Lung (tissue), 12 donors: ENCODE measurements around the gene DBN1. TPM values are rescaled to one million over a fixed set of nuclear protein-coding genes. Genes with fewer than 3 reads are reported as not detected.

Source experiments
- ATAC-seq: fragments of 200-7000 bp; cut with Tn5 transposase; one replicate; pipeline ENCODE4 v1.9.1; 2020; ENCODE audit warnings: moderate number of reproducible peaks; ENCODE audit not compliant: insufficient read depth, low FRiP score
- DNase-seq, 3 donors: peaks; one replicate each; pipeline ENCODE4 v3.0.0-alpha.2; 2013 to 2017
- H3K27ac ChIP-seq, 2 donors: one replicate each; pipeline ENCODE4 v1.5.1; 2013; ENCODE audit warnings: mild to moderate bottlenecking in 2 of 2, moderate library complexity in 2 of 2, control low read depth in 1 of 2, inconsistent platforms in 1 of 2, low read depth in 1 of 2, low read length in 1 of 2
- H3K27me3 ChIP-seq, 3 donors: one replicate each; pipeline ENCODE4 v1.5.1; 2013; ENCODE audit warnings: low read length in 2 of 3; ENCODE audit not compliant: control insufficient read depth in 3 of 3, insufficient read depth in 3 of 3
- H3K36me3 ChIP-seq, 4 donors: one replicate each; pipeline ENCODE4 v1.5.1; 2013; ENCODE audit warnings: low read length in 4 of 4, mild to moderate bottlenecking in 1 of 4, moderate library complexity in 1 of 4; ENCODE audit not compliant: control insufficient read depth in 4 of 4, insufficient read depth in 4 of 4
- H3K4me1 ChIP-seq, 5 donors: one replicate each; pipeline ENCODE4 v1.5.1; 2013; ENCODE audit warnings: low read length in 5 of 5, mild to moderate bottlenecking in 2 of 5, moderate library complexity in 1 of 5; ENCODE audit not compliant: control insufficient read depth in 5 of 5, insufficient read depth in 5 of 5
- H3K4me3 ChIP-seq: one replicate; pipeline ENCODE4 v1.5.1; 2013; ENCODE audit warnings: mild to moderate bottlenecking, control low read depth, moderate library complexity
- H3K9ac ChIP-seq, 2 donors: one replicate each; pipeline ENCODE4 v1.5.1; 2013; ENCODE audit warnings: low read length in 2 of 2, control low read depth in 1 of 2; ENCODE audit not compliant: insufficient read depth in 1 of 2
- H3K9me3 ChIP-seq, 4 donors: one replicate each; pipeline ENCODE4 v1.5.1; 2013; ENCODE audit warnings: low read length in 3 of 4, mild to moderate bottlenecking in 1 of 4, moderate library complexity in 1 of 4; ENCODE audit not compliant: control insufficient read depth in 4 of 4, insufficient read depth in 3 of 4
- CTCF ChIP-seq: IDR thresholded peaks from 2 replicates; pipeline ENCODE4 v1.5.1; 2012; ENCODE audit warnings: mild to moderate bottlenecking; ENCODE audit errors: control extremely low read depth, extremely low read depth
- WGBS, 2 donors: extraction: QIAGEN DNeasy Blood & Tissue Kit; methylation state at CpG; one replicate each; pipeline ENCODE4 v1.1.7; 2013; 5-methylcytosine and 5-hydroxymethylcytosine counted together
- polyA plus RNA-seq, 2 donors: library from polyadenylated mRNA; stranded (reverse); fragments of 200-250 nt; gene quantifications; one replicate each; pipeline ENCODE4 v1.2.1, GENCODE V29; 2013
- total RNA-seq, 2 donors: library from RNA; depleted of rRNA in 1 of 2; stranded (reverse); fragments of >200 nt in 1 of 2; gene quantifications; one replicate each; pipeline ENCODE4 v1.2.1, GENCODE V29; 2014 to 2021
- donor health status: control.
- donor health status: control.
- donor health status: Bipolar disorder and iron deficiency.
- donor health status: healthy.
- donor health status: DM: yes; HTN: yes; CAD: no.

Gene DBN1
- total and polyA plus RNA-seq, 4 donors = 18.7 to 38.3 (median 30.3) TPM

GRCh38 chr5:177430972-177431316 lies 42.5 kb downstream of the DBN1 start:
- Histone ChIP-seq H3K9ac (no peak overlapping the region), H3K4me1 (peaks cover 0 to 24% (median 9%) of the 10 kb centered on the region in 5 donors)

GRCh38 chr5:177430140-177430951 lies 43.1 kb downstream of the DBN1 start:
- peaks cover 0 to 28% (median 12%) of the 10 kb centered on the region in 5 donors for H3K4me1 ChIP-seq
- H3K36me3 ChIP-seq = peaks cover 0 to 50% (median 18%) of the 10 kb centered on the region in 4 donors
- no peak for TF ChIP-seq CTCF
- H3K9ac ChIP-seq = no peak overlapping the region
- peak overlapping the region in 1 of 2 donors; percentile 3 for H3K27ac ChIP-seq
- WGBS, 2 donors = 77 to 85% methylated on average over 26 of the region's 26 CpGs
- H3K4me3 ChIP-seq = no peak overlapping the region
- DNase-seq (peak in 1 of 3 donors; percentile 44), ATAC-seq (no peak)
- H3K9me3 ChIP-seq = no peaks in the 10 kb centered on the region
- H3K27me3 ChIP-seq = no peaks in the 10 kb centered on the region

More at GRCh38 chr5:177430972-177431316, 42.5 kb downstream of the DBN1 start:
- Histone ChIP-seq H3K36me3 (peaks cover 0 to 54% (median 18%) of the 10 kb centered on the region in 4 donors), H3K27me3 (no peaks in the 10 kb centered on the region), H3K4me3 (no peak overlapping the region), H3K9me3 (no peaks in the 10 kb centered on the region), H3K27ac (peak overlapping the region in 1 of 2 donors; percentile 14)
- ATAC-seq = no peak
- WGBS, 2 donors = 51 to 78% methylated on average over 7 of the region's 7 CpGs
- DNase-seq = no peak
- TF ChIP-seq CTCF = no peak

- 29 to 66% methylated on average over 6 of the region's 6 CpGs for WGBS, 2 donors
- ATAC-seq (peak; percentile 3), DNase-seq (peak in 1 of 3 donors; percentile 39)
- Histone ChIP-seq H3K9me3 (no peaks in the 10 kb centered on the region), H3K4me3 (no peak overlapping the region), H3K9ac (peak overlapping the region in 1 of 2 donors; percentile 30), H3K27me3 (no peaks in the 10 kb centered on the region), H3K4me1 (peaks cover 0 to 31% (median 12%) of the 10 kb centered on the region in 5 donors), H3K36me3 (peaks cover 0 to 41% (median 14%) of the 10 kb centered on the region in 4 donors), H3K27ac (peak overlapping the region in 1 of 2 donors; percentile 91)
- TF ChIP-seq CTCF = no peak
Observed at GRCh38 chr5:177429248-177430040, 44.0 kb downstream of the DBN1 start.
